OCI-LY3 (cell line): ENCODE measurements around the gene SYNE2.

ENCODE experiments used
- EZH2phosphoT487 ChIP-seq: fragments of 200-600 bp; shearing (Covaris generic); IDR thresholded peaks from 2 replicates; pipeline ENCODE4 v1.6.1; 2018; ENCODE audit warnings: antibody characterized with exemption, mixed run types, low read depth
- TF ChIP-seq, protein P1 (sequence below): fragments of 200-600, 300-600 bp; sonication (generic); IDR thresholded peaks from 2 replicates; pipeline ENCODE4 v1.5.1; 2014; ENCODE audit warnings: antibody characterized with exemption, low read length, low read depth

DNA sequence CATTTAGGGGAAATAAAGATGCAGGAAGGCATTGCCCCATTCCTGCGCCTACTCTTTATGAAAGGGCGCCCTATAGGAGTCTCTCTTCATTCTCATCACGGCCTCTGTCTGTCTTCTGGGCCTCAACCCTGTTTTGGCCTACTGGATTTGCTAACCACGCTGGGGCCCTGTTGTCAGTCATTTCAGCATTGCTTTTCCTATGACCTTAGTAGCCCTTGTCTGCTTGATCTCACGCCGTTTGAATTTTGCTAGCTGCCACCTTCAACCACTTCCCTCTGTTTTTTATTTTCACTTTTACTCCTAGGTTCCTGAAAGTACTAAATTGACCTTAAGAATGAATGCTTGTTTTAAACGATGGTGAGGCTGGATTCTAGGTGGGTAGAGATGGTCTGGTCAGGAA is 139.0 kb downstream of the SYNE2 start:
- TF ChIP-seq, protein P1, sequence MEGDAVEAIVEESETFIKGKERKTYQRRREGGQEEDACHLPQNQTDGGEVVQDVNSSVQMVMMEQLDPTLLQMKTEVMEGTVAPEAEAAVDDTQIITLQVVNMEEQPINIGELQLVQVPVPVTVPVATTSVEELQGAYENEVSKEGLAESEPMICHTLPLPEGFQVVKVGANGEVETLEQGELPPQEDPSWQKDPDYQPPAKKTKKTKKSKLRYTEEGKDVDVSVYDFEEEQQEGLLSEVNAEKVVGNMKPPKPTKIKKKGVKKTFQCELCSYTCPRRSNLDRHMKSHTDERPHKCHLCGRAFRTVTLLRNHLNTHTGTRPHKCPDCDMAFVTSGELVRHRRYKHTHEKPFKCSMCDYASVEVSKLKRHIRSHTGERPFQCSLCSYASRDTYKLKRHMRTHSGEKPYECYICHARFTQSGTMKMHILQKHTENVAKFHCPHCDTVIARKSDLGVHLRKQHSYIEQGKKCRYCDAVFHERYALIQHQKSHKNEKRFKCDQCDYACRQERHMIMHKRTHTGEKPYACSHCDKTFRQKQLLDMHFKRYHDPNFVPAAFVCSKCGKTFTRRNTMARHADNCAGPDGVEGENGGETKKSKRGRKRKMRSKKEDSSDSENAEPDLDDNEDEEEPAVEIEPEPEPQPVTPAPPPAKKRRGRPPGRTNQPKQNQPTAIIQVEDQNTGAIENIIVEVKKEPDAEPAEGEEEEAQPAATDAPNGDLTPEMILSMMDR, result no peak
- TF ChIP-seq EZH2phosphoT487, result no peak
